ENCODE data around the gene IGFBPL1. TPM values are rescaled to one million over a fixed set of nuclear protein-coding genes. Genes with fewer than 3 reads are reported as not detected.
"Not testable (repeated sequence)": the region's sequence is repeated elsewhere in the genome, so short reads cannot be mapped to it uniquely, and the experiment has no call there.

Gene IGFBPL1
- total RNA-seq, 3 donors from 2014 or later: 0.38 to 0.63 TPM; not detected in 1

- intact Hi-C loops (cut with DNase I, micrococcal nuclease): no loop called here
- ATAC-seq (no peak), DNase-seq (no peak)
- Histone ChIP-seq H3K36me3 (ENCODE audit: low read depth) (no peaks in the 10 kb centered on the region), H3K9me3 (no peaks in the 10 kb centered on the region), H3K4me1 (ENCODE audit: low read depth) (peaks cover 7% of the 10 kb centered on the region), H3K4me3 (no peak overlapping the region)
- TF ChIP-seq CTCF (IDR thresholded peaks at IDR 0.05): no peak
These were observed 43.9 kb downstream of the IGFBPL1 start for GRCh38 chr9:38380230-38380871.

GRCh38 chr9:38377336-38378083, 46.7 kb downstream of the IGFBPL1 start:
- H3K4me1 ChIP-seq (ENCODE audit: low read depth); intact Hi-C loops (cut with DNase I, micrococcal nuclease); ATAC-seq; H3K9me3 ChIP-seq; DNase-seq; H3K36me3 ChIP-seq (ENCODE audit: low read depth); H3K4me3 ChIP-seq: not testable (repeated sequence)

GRCh38 chr9:38376021-38376670, 48.1 kb downstream of the IGFBPL1 start:
- no peak for DNase-seq
- ATAC-seq: no peak
- Histone ChIP-seq H3K4me1 (ENCODE audit: low read depth) (peaks cover 3% of the 10 kb centered on the region), H3K36me3 (ENCODE audit: low read depth) (no peaks in the 10 kb centered on the region), H3K9me3 (no peaks in the 10 kb centered on the region), H3K4me3 (no peak overlapping the region)
- intact Hi-C loops (cut with DNase I, micrococcal nuclease): no loop called here
- no peak for TF ChIP-seq CTCF (IDR thresholded peaks at IDR 0.05)

GRCh38 chr9:38375572-38375963, 48.7 kb downstream of the IGFBPL1 start:
- ATAC-seq (no peak), DNase-seq (no peak)
- TF ChIP-seq CTCF (IDR thresholded peaks at IDR 0.05): no peak
- intact Hi-C loops (cut with DNase I, micrococcal nuclease): no loop called here
- H3K4me1 ChIP-seq (ENCODE audit: low read depth): no peaks in the 10 kb centered on the region
- H3K4me3 ChIP-seq: no peak overlapping the region
- no peaks in the 10 kb centered on the region for H3K36me3 ChIP-seq (ENCODE audit: low read depth)
- H3K9me3 ChIP-seq: no peaks in the 10 kb centered on the region

GRCh38 chr9:38374847-38375571, 49.2 kb downstream of the IGFBPL1 start:
- DNase-seq (no peak), ATAC-seq (no peak)
- Histone ChIP-seq H3K9me3 (no peaks in the 10 kb centered on the region), H3K4me1 (ENCODE audit: low read depth) (no peaks in the 10 kb centered on the region), H3K4me3 (no peak overlapping the region), H3K36me3 (ENCODE audit: low read depth) (no peaks in the 10 kb centered on the region)
- intact Hi-C loops (cut with DNase I, micrococcal nuclease): no loop called here
- TF ChIP-seq CTCF (IDR thresholded peaks at IDR 0.05): no peak
